ENCODE data around the gene ARGFX.

ARGFX gene

DNA sequence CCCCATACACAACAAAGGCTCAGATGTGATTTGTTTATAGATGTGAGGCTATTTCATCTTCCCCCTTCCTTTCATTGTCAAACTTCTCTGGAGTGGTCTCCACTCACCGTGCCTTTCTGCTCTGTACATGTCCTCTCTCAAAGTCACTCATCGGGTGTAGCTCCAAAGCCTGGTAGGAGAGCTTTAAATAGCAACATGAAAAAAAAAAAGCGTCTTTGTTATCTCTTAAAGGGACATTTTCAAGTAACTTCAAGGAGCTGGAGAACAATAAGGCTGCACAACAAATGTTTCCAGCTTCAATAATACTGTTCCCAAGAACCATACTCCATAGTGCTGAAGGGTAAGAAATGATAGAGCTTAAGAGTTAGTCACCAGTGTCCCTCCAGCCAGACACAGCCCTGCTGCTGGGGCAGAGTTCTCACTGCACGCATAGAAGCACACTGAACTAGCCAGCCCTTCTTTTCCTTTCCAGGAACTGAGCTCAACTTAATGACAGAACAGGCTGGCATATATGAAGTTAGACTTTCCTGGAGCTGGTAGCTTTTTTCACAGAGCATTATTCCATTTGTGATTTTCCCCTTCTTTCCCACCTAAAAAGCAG is 33.6 kb downstream of the ARGFX start:
- no peak for DNase-seq

DNA sequence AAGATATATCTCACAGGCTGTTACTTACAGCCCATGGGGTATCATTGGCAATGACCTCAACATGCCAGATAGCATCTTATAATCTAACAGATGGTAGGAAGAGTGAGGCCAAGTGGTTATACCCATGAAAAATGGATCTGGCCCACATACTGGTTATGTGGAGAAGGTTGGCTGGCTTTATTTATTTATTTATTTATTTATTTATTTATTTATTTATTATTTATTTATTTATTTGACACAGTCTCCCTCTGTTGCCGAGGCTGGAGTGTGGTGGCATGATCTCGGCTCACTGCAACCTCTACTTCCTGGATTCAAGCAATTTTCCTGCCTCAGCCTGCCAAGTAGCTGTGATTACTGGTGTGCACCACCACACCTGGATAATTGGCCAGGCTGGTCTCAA is 37.0 kb downstream of the ARGFX start:
- DNase-seq, result no peak

DNA sequence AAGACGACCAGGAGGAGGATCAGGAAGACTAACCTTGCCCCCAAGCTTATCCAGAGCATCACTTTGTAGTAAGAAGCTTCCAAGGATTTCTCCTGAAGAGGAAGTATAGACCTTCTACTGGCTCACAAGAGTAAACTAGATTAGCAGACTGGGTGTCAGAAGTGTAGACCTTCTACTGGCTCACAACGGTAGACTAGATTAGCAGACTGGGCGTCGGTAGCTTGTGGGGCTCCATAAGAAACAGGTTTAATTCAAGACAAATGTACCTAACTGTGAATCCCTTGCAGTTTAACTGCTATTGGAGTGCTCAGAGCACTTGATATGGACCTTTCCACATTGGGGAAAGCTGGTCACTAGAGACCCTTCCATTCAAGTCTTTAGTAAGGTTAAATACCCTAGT is 38.4 kb downstream of the ARGFX start:
- DNase-seq, result no peak

All from activated CD4-positive, alpha-beta T cell treated with anti-CD3 and anti-CD28 coated beads for 1 hour (primary cell).